Activated naive CD4-positive, alpha-beta T cell treated with Interleukin-2 at 50 U/mL for 16 hours (primary cell): ENCODE results near the gene KCNT1.

Experiments
- DNase-seq: peaks from one replicate; pipeline ENCODE4 v3.0.0-alpha.2; 2020

KCNT1 gene

DNA sequence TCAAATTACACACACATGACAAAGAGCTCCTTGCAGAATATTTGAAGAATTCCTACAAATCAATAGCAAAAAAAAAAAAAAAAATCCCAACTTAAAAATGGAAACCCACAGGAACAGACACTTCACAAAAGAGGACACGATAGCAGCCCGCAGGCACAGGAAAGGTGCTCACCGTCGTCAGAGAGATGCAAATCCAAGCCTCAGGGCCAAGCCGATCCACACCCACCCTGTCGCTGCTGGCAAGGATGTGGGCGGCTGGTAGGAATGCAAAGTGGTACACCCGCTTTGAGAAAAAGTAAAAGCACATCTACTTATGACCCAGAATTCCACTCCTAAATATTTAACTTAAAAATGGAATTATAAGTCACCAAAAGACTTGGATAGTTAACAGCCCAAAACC is 28.0 kb upstream of the KCNT1 start:
- no peak for DNase-seq

DNA sequence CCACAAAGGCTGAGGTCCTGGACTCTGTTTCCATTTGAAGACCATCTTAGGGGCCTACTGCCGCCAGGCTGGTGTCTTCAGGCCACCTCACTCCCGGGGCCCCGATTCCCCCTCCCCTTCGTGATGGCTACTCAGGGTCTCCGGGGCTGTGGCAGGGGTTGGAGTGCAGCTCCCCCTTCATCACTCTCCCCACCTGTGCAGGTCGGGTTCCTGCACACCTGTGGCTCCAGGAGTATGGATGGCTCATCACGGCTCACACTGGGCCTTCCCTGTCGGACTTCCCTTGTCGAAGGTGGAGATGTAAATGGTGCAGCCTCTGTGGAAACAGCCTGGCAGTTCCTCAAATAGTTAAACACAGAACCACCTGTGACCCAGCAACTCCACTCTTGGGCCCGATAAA is 27.0 kb upstream of the KCNT1 start:
- no peak for DNase-seq

GRCh38 chr9:135676891-135677290 is 25.1 kb upstream of the KCNT1 start:
- no peak for DNase-seq

- DNase-seq, result no peak
These were observed 24.3 kb upstream of the KCNT1 start for GRCh38 chr9:135677641-135678168.

DNA sequence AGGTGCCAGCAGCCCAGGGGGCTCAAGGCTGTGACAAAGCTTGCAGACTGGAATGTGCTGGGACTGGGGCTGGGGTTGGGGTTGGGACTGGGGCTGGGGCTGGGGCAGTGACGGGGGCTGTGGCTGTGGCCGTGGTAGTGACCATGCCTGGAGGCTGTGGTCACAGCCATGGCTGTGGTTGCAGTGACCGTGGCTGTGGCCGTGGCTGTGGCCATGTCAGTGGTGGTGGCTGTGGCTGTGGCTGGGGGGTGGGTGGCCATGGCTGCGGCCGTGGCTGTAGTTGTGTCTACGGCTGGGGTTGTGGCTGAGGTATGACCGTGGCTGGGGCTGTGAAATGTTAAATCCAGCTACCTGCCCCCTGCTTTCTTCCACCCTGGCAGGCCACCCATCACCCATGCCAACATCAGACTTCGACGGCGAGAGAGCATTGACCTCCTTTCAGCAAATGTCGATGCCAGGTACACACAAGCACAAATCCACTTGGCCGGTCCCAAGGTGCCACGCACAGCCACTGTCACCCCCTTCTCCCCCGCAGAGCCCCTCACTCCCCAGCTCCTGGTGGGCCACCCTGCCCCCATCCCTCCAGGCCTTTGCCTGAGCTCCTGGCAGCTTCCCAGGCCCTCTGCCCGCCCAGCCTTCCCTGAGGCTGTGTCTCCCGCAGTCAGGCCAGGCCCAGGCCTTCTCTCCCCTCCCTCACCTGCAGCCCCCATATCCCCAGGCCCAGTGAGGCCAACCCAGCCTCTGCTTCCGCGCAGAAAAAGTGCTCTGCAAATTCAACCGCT is 23.6 kb upstream of the KCNT1 start:
- no peak for DNase-seq

DNA sequence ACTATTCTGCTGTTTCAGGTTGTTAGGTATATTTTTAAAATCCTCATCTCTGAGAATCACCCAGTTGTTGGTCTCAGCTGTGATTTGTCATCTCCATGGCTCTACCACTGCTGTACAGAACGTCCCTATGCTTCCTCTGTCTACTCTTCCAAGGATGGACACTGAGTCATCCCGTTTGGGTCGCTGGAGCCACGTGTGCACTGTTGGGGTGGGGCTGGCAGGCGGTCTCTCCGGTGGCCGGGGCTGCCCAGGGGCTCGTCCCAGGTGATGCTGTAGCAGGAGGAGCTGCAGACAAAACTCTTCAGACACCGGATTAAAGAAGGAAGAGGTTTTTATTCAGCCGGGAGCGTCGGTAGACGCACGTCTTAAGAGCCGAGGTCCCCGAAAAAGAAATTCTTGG is 21.9 kb upstream of the KCNT1 start:
- no peak for DNase-seq

- DNase-seq, result no peak
These were observed 20.8 kb upstream of the KCNT1 start for GRCh38 chr9:135681161-135681560.

- no peak for DNase-seq
These were observed 18.5 kb upstream of the KCNT1 start for GRCh38 chr9:135683401-135684034.

- DNase-seq, result no peak
These were observed 17.3 kb upstream of the KCNT1 start for GRCh38 chr9:135684691-135685090.

- no peak for DNase-seq
These were observed 14.8 kb upstream of the KCNT1 start for GRCh38 chr9:135687216-135687615.

DNA sequence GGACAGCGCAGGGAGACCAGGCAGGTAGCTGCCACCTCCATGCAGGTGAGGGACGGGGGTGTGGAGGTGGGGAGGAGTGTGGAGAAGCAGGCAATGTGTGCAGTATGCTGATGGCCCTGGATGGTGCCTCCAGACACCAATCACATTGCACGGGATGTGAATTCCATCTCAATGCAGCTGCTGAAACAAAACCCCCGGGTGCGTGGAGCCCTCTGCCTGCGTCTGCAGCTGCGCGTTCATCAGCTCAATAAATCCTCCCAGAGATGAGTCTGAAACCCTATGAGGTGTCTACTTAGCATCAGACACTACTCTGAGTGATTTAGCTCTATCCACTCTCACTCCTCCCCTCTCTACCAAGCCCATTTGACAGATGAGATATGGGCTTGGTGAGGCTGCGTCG is 13.0 kb upstream of the KCNT1 start:
- DNase-seq, result no peak

DNA sequence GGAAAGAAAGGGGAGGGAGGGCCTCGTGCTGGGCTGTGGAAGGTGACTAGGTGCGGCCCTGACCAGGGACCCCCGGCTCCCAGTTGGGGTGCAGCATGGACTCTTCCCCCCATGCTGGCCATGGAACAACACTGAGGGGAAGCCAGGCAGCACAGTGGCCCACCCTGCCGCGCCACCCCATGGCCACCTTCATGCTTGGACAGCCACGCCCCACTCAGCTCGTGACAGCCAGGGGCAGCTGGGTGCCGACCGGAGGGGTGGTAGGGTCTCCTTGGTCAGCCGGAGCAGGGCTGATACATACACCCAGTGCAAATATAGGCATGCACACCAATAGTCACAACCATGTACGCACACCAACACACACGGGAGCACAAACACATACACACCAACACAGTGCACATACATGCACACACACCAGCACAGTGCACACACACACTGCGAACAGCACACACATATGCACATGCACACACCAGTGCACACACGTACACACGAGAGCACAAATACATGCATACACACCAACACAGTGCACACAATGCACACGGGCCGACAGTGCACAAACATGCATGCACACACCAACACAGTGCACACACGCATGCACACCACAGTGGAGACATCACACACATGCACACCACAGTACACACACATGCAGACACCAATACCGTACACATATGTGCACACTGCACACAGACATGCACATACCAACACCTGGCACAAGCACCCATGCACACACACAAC is 11.0 kb upstream of the KCNT1 start:
- no peak for DNase-seq

DNA sequence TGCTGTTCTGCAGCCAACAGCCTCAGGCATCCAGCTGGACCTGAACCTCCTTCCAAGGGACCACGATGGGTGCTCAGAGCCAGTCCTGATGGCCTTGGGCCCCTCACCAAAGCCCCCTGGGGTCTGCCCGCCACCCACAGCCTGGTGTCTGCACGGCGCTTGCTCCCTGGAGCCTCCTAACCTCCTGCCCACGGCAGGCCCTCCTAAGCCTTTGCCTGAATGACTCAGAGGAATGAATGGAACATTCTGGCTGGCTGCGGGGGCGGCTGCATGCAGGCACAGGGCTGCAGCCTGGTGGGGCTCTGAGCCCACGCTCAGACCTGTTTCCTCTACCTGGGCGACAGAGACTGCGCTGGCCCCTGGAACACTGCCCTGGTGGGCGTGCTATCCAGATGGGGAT is 9.6 kb upstream of the KCNT1 start:
- no peak for DNase-seq

GRCh38 chr9:135693265-135693664 is 8.7 kb upstream of the KCNT1 start:
- DNase-seq, result no peak

DNA sequence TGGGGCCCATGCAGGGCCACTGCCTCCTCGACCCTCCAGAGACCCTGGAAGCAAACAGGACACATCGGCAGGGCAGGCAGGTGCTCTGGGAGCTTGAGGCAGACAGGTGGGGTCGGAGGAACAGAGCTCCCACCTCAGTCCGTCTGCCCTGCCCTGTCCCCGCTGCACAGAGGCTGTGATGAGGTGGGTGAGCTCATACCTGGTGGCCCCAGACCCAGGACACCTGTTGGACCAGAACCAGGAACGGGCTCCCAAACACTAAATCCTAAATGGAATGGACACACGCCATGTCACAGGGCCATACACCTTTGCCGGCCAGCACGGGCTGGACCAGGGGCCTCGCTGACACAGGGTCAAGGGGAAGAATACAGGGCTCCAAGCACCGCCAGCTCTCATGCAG is 8.2 kb upstream of the KCNT1 start:
- DNase-seq, result no peak

DNA sequence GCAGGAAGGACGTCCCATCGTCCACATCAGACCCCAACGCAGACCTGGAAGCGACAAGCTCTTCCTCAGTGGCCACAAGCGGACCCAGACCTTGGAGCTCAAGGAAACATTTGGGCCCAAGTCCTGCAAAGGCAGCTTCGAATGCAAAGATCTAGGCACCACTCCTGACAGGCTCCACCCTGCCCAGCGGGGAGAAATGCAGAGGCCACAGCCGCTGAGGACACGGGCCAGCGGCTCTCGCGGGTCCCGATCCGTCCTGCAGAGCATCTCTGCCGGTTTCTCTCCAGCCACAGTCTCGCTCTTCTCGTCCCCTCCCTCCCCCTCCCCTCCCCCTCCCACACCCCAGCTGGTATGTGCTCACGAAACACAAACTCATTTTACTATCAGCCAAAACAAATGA is 7.6 kb upstream of the KCNT1 start:
- DNase-seq, result no peak

DNA sequence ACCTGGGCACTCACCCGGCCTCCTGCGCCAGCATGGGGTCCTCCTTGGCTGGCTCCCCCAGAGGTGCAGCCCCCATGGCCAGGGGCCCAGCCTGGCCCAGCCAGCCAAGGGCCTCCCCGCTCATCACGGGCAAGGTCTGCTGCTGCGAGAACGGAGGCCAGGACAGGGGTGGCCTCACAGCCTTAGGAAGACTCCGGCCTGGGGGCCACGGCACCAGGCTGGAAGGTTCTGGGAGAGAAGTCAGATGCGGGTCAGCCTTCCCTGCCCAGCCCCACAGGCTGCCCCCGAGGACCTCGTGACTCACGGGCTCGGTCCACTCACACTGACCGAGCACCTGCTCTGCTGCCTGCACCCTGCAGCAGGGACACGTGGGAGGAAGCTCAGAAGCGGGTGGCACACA is 6.9 kb upstream of the KCNT1 start:
- no peak for DNase-seq

DNA sequence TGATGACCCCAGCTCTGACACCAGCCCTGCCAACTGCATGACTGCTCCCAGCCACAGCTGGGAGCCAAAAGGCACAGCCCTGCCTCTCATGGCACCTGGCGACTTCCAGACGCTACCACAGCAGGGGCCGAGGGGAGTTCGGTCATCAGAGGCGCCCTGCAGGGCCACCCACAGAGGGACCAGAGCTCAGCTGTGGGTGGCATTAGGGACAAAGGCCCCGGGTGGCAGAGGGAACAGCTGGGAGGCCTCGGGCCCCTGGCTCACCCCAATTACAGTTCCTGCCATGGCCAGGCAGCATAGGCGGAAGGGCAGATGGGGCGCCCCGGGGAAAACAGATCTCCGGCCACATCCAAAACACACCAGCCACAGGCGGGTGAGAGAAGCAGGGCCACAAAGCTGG is 6.3 kb upstream of the KCNT1 start:
- no peak for DNase-seq

DNA sequence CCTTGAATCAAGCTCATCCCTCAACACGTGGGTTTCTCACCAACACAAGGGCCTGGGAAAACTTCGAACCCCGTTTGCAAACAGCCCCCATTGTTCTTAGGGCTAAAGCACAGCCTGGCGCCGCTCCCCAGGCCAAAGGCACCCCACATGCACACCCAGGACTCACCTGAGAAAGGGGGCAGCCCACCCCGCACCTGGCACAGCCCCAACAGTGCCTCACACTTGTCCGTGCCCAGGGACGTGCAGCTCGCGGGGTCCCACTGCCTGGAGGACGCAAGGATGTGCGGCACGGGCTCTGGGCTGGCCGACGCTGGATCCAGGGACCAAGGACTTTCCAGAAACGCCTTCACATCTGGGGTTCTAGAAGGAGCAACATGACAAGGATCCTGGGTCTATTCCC is 5.5 kb upstream of the KCNT1 start:
- DNase-seq, result no peak

DNA sequence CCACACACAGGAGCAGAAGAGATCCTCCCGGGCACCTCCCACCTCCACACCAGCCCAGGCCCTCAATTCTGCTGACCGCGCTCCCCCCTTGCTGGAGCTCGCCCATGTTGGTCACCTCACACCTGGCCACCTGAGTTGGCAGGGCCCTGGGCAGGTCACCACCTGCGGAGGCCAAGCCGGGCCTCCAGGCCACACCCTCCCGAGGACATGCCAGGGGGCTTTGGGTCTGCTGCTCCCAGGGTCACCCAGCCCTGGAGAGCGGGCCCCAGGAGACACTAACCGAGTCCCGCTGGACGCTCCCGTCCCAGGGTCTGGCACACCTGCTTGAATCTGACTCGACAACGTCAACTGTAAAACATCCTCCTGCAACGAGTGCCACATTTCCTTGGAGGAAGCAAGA is 4.8 kb upstream of the KCNT1 start:
- DNase-seq, result no peak

DNA sequence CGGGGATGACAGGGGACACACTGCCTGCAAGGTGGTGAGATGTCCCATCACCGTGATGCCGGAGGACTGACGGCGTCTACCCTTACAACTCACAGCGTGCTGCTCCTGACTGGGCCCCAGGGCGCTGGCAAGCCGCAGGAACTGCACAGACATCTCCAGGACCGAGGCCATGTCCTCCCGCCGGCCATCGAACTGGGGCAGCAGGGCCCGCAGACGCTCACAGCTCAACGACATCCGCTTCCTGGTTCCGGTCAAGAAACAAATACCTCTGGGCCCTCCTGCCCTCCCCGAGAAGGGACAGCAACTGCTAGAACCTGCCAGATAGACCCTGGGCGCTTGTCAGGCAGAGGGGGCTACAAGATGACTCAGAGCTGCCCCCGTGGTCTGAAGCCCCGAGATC is 3.7 kb upstream of the KCNT1 start:
- DNase-seq, result no peak

- DNase-seq, result no peak
These were observed 3.2 kb upstream of the KCNT1 start for GRCh38 chr9:135698767-135699166.

GRCh38 chr9:135699440-135699839 is 2.5 kb upstream of the KCNT1 start, which contains the start of gene SOHLH1:
TSS of gene SOHLH1 (minus strand) at chr9:135699481. CDS start at chr9:135699467, 14 bp downstream.
- DNase-seq, result no peak

- no peak for DNase-seq
These were observed 1.5 kb upstream of the KCNT1 start for GRCh38 chr9:135700525-135700924.
